SK-N-MC (cell line): ENCODE results near the gene MAN2B2.

Experiments
- DNase-seq: peaks from one replicate; pipeline ENCODE4 v3.0.0-alpha.2; 2011; ENCODE audit warnings: low read depth, low spot score
- H3K27ac ChIP-seq: fragments of 200-600 bp; sonication (generic); 2 replicates; pipeline ENCODE4 v1.5.1; 2016; ENCODE audit warnings: mixed run types
- H3K36me3 ChIP-seq: fragments of 200-600 bp; sonication (generic); 2 replicates; pipeline ENCODE4 v1.6.1; 2017; ENCODE audit warnings: antibody characterized with exemption, low read length, mixed read lengths; ENCODE audit not compliant: insufficient read depth
- H3K4me3 ChIP-seq: fragments of 200-600 bp; sonication (generic); 2 replicates; pipeline ENCODE4 v1.5.1; 2016
- H3K9ac ChIP-seq: fragments of 200-600 bp; sonication (generic); 2 replicates; pipeline ENCODE4 v1.8.0; 2017; ENCODE audit warnings: mixed run types, mixed read lengths; ENCODE audit not compliant: insufficient read length
- H3K9me3 ChIP-seq: fragments of 200-600 bp; sonication (generic); 2 replicates; pipeline ENCODE4 v1.6.1; 2017; ENCODE audit warnings: low read depth, mild to moderate bottlenecking, antibody characterized with exemption, low read length, moderate library complexity, mixed read lengths
- EZH2 ChIP-seq: fragments of 200-600 bp; sonication (generic); IDR thresholded peaks from one replicate; pipeline ENCODE4 v1.6.1; 2017; ENCODE audit warnings: antibody characterized with exemption
- FOXP2 ChIP-seq: optimal IDR thresholded peaks from 2 replicates; pipeline ENCODE3; 2011; ENCODE audit warnings: mild to moderate bottlenecking, moderate library complexity; ENCODE audit not compliant: insufficient read depth; ENCODE audit errors: extremely low read length, control extremely low read depth
- POLR2AphosphoS5 ChIP-seq: IDR thresholded peaks from 2 replicates; pipeline ENCODE4 v1.6.1; 2012; ENCODE audit warnings: mild to moderate bottlenecking, low read depth, low read length, borderline replicate concordance

The MAN2B2 gene

DNA sequence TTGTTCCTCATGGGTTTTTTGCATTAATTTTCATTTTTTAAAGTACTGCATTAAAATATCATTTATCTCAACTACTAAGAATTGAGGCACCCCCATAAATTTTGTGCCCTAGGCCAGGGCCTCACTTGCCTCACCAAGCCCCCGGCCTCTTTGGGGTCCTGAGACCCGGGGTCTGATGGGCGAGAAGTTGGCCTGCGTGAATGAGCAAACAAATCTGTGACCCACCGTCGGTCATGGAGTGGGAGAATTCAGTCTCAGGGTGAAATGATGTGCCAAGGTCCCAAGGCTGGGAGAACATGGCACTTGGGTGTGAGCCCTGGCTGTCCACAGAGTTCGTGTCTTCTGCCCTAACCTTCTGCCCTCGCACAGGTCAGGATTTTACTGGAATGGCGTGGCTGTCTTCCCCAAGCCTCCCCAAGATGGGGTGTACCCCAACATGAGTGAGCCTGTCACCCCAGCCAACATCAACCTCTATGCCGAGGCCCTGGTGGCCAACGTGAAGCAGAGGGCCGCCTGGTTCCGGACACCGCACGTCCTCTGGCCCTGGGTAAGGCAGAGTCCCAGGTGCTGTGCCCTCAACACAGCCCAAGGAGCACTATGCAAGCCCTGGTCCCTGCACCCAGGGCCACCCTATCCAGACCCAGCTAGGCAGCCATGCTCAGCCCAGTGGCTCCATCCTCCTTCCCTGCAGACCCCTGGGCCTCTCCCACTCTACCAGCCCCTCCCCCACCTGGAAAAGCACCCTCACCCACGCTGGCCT lies 18.0 kb downstream of the MAN2B2 start:
- no peaks in the 10 kb centered on the region for H3K9me3 ChIP-seq
- no peak for TF ChIP-seq POLR2AphosphoS5
- no peak for TF ChIP-seq EZH2
- TF ChIP-seq FOXP2: no peak
- H3K36me3 ChIP-seq: no peaks in the 10 kb centered on the region
- H3K4me3 ChIP-seq: no peak overlapping the region
- no peak overlapping the region for H3K9ac ChIP-seq
- no peak for DNase-seq
- H3K27ac ChIP-seq: no peak overlapping the region

DNA sequence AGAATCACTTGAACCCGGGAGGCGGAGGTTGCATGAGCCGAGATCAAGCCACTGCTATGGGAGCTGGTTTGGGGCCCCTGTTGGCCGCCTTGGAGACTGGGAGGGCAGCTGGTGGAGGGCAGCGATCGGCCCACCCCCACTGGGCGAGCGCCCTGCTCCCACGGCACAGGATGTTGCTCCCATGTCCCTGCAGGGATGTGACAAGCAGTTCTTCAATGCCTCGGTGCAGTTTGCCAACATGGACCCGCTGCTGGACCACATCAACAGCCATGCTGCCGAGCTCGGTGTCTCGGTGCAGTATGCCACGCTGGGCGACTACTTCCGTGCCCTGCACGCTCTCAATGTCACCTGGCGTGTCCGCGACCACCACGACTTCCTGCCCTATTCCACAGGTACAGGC lies 19.4 kb downstream of the MAN2B2 start:
- Histone ChIP-seq H3K9ac (no peak overlapping the region), H3K9me3 (no peaks in the 10 kb centered on the region), H3K36me3 (no peaks in the 10 kb centered on the region), H3K4me3 (no peak overlapping the region), H3K27ac (no peak overlapping the region)
- DNase-seq: no peak
- TF ChIP-seq POLR2AphosphoS5: no peak
- no peak for TF ChIP-seq FOXP2
- TF ChIP-seq EZH2: no peak

DNA sequence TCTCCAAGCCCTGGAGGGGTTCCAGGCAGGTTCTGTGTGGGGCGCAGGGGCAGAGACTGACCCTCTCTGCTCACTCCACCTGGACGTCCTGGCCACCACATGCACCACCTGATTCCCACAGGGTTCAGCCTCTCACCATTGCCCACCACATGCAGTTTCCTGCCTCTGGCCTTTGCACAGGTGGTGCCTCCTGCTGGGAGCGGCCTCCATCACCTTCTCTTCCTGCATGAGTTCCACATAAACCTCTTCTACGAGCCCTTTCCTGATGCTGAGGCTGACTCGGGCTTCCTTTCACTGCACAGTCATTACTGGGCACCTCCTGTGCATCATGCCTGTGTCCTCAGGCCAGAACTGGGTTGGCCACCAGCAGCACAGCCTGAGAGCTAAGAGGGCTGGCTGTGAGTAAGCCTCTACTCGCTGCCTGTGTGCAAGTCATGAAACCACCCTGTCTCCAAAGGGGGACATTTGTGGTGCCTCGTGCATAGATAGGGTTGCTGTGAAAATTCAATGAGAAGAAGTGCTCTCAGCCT lies 19.9 kb downstream of the MAN2B2 start:
- no peaks in the 10 kb centered on the region for H3K36me3 ChIP-seq
- no peaks in the 10 kb centered on the region for H3K9me3 ChIP-seq
- no peak overlapping the region for H3K4me3 ChIP-seq
- TF ChIP-seq FOXP2: no peak
- no peak for TF ChIP-seq EZH2
- TF ChIP-seq POLR2AphosphoS5: no peak
- H3K27ac ChIP-seq: no peak overlapping the region
- no peak overlapping the region for H3K9ac ChIP-seq
- DNase-seq: no peak

DNA sequence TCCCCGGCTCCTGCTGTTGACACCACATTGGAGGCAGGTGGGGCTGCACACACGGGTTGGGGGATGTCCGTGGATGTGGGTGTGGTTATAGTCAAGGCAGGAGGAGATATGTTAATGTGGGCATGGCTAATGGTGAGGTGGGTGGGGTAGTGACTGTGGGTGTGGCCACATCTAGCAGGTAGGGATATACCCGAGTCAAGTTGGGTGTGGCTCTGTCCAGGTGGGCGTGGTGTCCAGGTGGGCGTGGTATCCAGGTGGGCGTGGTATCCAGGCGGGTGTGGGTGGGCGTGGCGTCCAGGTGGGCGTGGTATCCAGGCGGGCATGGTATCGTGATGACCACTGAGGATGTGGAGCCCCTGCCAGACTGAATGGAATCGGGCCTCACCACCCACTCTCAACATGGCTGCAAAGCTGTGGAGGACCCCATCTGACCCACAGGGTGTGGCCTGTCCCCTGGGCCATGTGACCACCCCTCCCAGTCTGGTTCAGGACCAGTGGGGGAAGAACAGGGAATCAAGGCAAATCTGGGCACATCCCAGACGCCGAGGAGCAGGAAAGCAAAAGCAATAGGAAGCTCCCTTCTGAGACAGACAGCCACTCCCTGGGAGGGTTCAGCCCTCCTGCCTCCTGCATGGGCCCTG lies 21.0 kb downstream of the MAN2B2 start:
- Histone ChIP-seq H3K4me3 (no peak overlapping the region), H3K9me3 (no peaks in the 10 kb centered on the region), H3K36me3 (no peaks in the 10 kb centered on the region), H3K9ac (no peak overlapping the region), H3K27ac (no peak overlapping the region)
- no peak for DNase-seq
- no peak for TF ChIP-seq FOXP2
- no peak for TF ChIP-seq POLR2AphosphoS5
- TF ChIP-seq EZH2: no peak

DNA sequence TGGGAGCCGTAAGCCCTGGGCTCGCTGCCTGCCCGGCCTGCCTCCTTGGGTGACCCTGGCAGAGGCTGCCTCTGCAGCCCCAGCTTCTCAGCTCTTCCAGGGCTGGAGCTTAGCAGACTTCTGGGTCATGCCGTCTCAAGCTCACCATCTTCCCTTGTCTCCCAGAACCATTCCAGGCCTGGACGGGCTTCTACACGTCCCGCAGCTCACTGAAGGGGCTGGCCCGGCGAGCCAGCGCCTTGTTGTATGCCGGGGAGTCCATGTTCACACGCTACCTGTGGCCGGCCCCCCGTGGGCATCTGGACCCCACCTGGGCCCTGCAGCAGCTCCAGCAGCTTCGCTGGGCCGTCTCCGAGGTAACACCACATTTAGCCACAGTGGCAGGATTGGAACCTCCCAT lies 22.0 kb downstream of the MAN2B2 start:
- no peaks in the 10 kb centered on the region for H3K9me3 ChIP-seq
- H3K27ac ChIP-seq: no peak overlapping the region
- no peak overlapping the region for H3K4me3 ChIP-seq
- TF ChIP-seq FOXP2 (no peak), POLR2AphosphoS5 (no peak), EZH2 (no peak)
- no peak overlapping the region for H3K9ac ChIP-seq
- DNase-seq: no peak
- H3K36me3 ChIP-seq: no peaks in the 10 kb centered on the region

DNA sequence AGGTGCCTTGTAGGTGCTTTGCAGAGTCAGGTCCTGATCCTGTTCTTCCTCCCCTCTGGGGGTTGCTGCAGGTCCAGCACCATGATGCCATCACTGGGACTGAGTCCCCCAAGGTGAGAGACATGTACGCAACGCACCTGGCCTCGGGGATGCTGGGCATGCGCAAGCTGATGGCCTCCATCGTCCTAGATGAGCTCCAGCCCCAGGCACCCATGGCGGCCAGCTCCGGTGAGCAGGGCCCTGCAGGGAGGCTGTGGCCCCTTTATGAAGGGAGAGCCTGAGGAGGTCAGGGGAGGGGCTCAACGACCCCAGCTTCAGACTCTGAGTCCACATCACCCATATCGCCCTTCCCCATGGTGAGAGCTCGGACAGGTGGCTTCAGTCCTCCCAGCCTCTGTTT lies 23.1 kb downstream of the MAN2B2 start:
- H3K9ac ChIP-seq: no peak overlapping the region
- TF ChIP-seq EZH2 (no peak), POLR2AphosphoS5 (no peak), FOXP2 (no peak)
- H3K9me3 ChIP-seq: no peaks in the 10 kb centered on the region
- no peak for DNase-seq
- H3K36me3 ChIP-seq: no peaks in the 10 kb centered on the region
- no peak overlapping the region for H3K27ac ChIP-seq
- H3K4me3 ChIP-seq: no peak overlapping the region

DNA sequence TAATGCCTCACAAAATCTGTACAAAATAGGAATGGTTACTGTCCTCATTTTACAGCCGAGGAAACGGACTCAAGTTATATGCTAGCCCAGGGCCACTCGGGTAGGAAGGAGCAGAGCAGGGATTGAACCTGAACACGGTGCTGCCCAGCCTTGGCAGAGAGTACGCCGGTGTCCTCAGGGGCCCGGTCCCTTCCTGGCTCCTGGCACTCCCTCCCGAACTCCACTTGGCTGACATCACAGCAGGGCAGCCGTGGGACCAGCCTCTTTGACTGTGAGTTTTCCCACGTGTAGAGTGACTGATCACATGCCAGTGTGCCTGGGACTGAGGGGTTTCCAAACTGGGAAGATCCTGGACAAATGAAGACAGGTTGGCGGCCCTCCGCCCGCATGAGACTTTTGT lies 23.7 kb downstream of the MAN2B2 start:
- Histone ChIP-seq H3K36me3 (no peaks in the 10 kb centered on the region), H3K4me3 (no peak overlapping the region), H3K27ac (no peak overlapping the region), H3K9me3 (no peaks in the 10 kb centered on the region), H3K9ac (no peak overlapping the region)
- DNase-seq: no peak
- TF ChIP-seq POLR2AphosphoS5: no peak
- no peak for TF ChIP-seq FOXP2
- no peak for TF ChIP-seq EZH2

DNA sequence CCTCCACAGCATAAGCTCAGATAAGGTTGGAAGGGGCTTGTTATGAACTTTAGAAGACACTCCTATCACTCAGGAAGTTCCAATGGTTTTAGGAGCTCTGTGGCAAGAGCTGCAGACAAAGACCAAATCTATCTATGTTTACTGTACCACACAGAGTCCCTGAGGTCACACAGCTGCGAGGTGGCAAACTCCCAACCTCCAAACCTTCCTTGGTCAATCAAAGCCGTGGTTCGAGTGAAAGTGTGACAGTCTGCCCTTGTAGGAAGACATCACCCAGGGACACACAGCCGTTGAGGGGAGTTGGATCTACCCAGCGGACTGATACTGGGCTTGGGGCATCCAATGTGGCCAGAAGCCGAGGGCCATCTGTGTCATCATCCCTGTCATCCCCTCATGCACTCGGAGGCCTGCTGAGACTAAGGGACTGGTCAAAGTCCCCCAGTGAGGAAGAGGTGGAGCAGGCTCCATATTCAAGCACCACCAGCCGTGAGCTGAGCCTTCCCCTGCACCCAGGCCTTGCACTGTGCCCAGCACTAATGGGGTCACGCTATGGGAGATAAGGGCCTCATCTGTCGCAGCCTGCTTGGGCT lies 26.8 kb downstream of the MAN2B2 start:
- H3K4me3 ChIP-seq: no peak overlapping the region
- H3K27ac ChIP-seq: no peak overlapping the region
- no peak for DNase-seq
- TF ChIP-seq FOXP2: no peak
- H3K9me3 ChIP-seq: no peaks in the 10 kb centered on the region
- H3K36me3 ChIP-seq: no peaks in the 10 kb centered on the region
- H3K9ac ChIP-seq: no peak overlapping the region
